ENCODE measurements around the gene ADAMTS15. TPM values are rescaled to one million over a fixed set of nuclear protein-coding genes. Genes with fewer than 3 reads are reported as not detected.

The ADAMTS15 gene
- total and polyA plus RNA-seq, 2 donors (not counting 1 experiment from before 2014, with no cell fraction given) = not detected

DNA sequence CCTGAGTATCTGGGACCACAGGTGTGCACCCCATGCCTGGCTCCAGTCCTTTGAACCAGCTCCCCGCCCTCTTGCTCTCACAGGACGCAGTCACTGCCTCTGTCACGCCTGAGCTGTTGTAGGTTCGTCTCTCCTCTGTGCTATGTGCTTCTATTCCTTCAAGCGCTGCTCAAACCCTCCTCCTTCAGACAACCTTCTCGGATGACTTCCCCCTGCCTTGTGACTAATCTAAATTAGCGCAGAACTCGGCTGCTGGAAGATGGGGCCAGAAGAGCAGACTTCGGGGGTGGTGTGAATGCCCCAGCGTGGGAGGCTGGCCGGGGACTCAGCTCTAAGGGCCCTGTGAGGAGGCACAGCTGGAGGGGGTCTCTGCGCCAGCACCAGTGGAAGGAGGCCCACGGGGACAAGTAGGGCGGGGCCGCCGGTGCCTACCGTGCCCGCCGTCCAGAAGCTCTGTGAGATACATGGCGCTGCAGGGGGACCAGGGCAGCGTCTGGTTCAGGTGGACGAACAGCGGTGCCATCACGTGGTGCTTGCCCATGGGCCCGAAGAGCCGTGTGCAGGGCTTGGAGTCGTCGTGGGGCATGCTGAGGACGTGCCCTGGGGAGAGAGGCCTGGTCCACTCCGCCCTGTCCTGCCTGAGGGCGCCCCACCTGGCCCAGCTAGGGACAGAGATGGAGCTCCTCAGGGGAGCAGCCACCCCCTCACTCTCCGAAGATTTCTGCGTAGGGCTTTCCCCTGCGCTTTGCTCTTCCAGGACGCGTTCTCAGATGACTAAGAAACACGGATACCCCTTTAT lies 32.5 kb upstream of the ADAMTS15 start:
- CTCF ChIA-PET = interaction anchor here (1.0 to 1.4 kb wide), 3 partner anchors 16 to 203 kb away, joined by 3 to 6 read pairs (median 6); no protein-coding TSS in a partner anchor
- H3K27me3 ChIP-seq (replicated peaks in 1 of 4; ENCODE audit: control extremely low read depth in 1 of 4, control insufficient read depth in 3 of 4, insufficient read depth in 4 of 4, low read length in 3 of 4) = peaks cover 0 to 17% (median 0%) of the 10 kb centered on the region in 4 experiments

GRCh38 chr11:130416530-130416882 lies 31.9 kb upstream of the ADAMTS15 start:
- no peak for ATAC-seq (ENCODE audit: low read depth)
- Histone ChIP-seq H2AFZ (ENCODE audit: insufficient read depth, low read depth, low read length, poor library complexity, severe bottlenecking) (no peak overlapping the region), H3K27me3 (replicated peaks in 1 of 4; ENCODE audit: control extremely low read depth in 1 of 4, control insufficient read depth in 3 of 4, insufficient read depth in 4 of 4, low read length in 3 of 4) (peaks cover 0 to 15% (median 0%) of the 10 kb centered on the region in 4 experiments), H3K79me2 (ENCODE audit: control insufficient read depth, insufficient read depth, low read length) (no peaks in the 10 kb centered on the region), H3K9me3 (ENCODE audit: control extremely low read depth in 1 of 3, control insufficient read depth in 2 of 3, insufficient read depth in 1 of 3, low read length in 2 of 3) (peaks cover 0 to 2% (median 0%) of the 10 kb centered on the region in 3 donors), H3K36me3 (replicated peaks in 1 of 2; ENCODE audit: control extremely low read depth in 1 of 2, control insufficient read depth in 1 of 2, extremely low read depth in 1 of 2, insufficient read depth in 2 of 2, low read length in 1 of 2) (no peaks in the 10 kb centered on the region), H3K27ac (ENCODE audit: low read length in 2 of 2) (no peak overlapping the region), H3K4me3 (ENCODE audit: control extremely low read depth in 1 of 5, extremely low read depth in 1 of 5, insufficient read depth in 1 of 5, low read depth in 2 of 5, low read length in 4 of 5) (no peak overlapping the region), H4K20me1 (ENCODE audit: control insufficient read depth, insufficient read depth, low read length, poor library complexity, severe bottlenecking) (no peaks in the 10 kb centered on the region), H3K9ac (ENCODE audit: low read length) (no peak overlapping the region), H3K4me1 (ENCODE audit: control insufficient read depth in 2 of 2, insufficient read depth in 2 of 2, low read length in 2 of 2) (no peaks in the 10 kb centered on the region), H3K4me2 (replicated peaks; ENCODE audit: low read depth, low read length, poor library complexity, severe bottlenecking) (no peak overlapping the region)
- TF ChIP-seq EZH2 (IDR thresholded peaks at IDR 0.05; ENCODE audit: borderline replicate concordance, insufficient read depth, low read depth, low read length, poor library complexity, severe bottlenecking) = no peak
- TF ChIP-seq, protein P1, sequence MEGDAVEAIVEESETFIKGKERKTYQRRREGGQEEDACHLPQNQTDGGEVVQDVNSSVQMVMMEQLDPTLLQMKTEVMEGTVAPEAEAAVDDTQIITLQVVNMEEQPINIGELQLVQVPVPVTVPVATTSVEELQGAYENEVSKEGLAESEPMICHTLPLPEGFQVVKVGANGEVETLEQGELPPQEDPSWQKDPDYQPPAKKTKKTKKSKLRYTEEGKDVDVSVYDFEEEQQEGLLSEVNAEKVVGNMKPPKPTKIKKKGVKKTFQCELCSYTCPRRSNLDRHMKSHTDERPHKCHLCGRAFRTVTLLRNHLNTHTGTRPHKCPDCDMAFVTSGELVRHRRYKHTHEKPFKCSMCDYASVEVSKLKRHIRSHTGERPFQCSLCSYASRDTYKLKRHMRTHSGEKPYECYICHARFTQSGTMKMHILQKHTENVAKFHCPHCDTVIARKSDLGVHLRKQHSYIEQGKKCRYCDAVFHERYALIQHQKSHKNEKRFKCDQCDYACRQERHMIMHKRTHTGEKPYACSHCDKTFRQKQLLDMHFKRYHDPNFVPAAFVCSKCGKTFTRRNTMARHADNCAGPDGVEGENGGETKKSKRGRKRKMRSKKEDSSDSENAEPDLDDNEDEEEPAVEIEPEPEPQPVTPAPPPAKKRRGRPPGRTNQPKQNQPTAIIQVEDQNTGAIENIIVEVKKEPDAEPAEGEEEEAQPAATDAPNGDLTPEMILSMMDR (IDR thresholded peaks at IDR 0.05) = no peak
- Mint-ChIP-seq H3K9me3 (ENCODE audit: insufficient read depth) (no peaks in the 10 kb centered on the region), H3K4me1 (no peaks in the 10 kb centered on the region), H3K27me3 (peaks cover 28% of the 10 kb centered on the region), H3K27ac (no peak overlapping the region), H3K4me3 (no peak overlapping the region)
- POLR2A ChIA-PET = no interaction called here
- CTCF ChIA-PET = interaction anchor here (1.0 to 1.4 kb wide), 3 partner anchors 15 to 204 kb away, joined by 3 to 6 read pairs (median 6); no protein-coding TSS in a partner anchor
- intact Hi-C loops (cut with micrococcal nuclease) = no loop called here
- DNase-seq = no peak
- 85% methylated on average over 11 of the region's 12 CpGs for WGBS (ENCODE audit: insufficient coverage)

More for the DNA sequence above, 32.5 kb upstream of the ADAMTS15 start:
- Histone ChIP-seq H3K4me1 (ENCODE audit: control insufficient read depth in 2 of 2, insufficient read depth in 2 of 2, low read length in 2 of 2) (no peaks in the 10 kb centered on the region), H3K4me2 (replicated peaks; ENCODE audit: low read depth, low read length, poor library complexity, severe bottlenecking) (no peak overlapping the region), H3K79me2 (ENCODE audit: control insufficient read depth, insufficient read depth, low read length) (no peaks in the 10 kb centered on the region), H3K4me3 (ENCODE audit: control extremely low read depth in 1 of 5, extremely low read depth in 1 of 5, insufficient read depth in 1 of 5, low read depth in 2 of 5, low read length in 4 of 5) (no peak overlapping the region), H3K9ac (ENCODE audit: low read length) (no peak overlapping the region), H3K36me3 (replicated peaks in 1 of 2; ENCODE audit: control extremely low read depth in 1 of 2, control insufficient read depth in 1 of 2, extremely low read depth in 1 of 2, insufficient read depth in 2 of 2, low read length in 1 of 2) (no peaks in the 10 kb centered on the region), H2AFZ (ENCODE audit: insufficient read depth, low read depth, low read length, poor library complexity, severe bottlenecking) (no peak overlapping the region), H3K27ac (ENCODE audit: low read length in 2 of 2) (no peak overlapping the region), H4K20me1 (ENCODE audit: control insufficient read depth, insufficient read depth, low read length, poor library complexity, severe bottlenecking) (no peaks in the 10 kb centered on the region), H3K9me3 (ENCODE audit: control extremely low read depth in 1 of 3, control insufficient read depth in 2 of 3, insufficient read depth in 1 of 3, low read length in 2 of 3) (peaks cover 0 to 2% (median 0%) of the 10 kb centered on the region in 3 donors)
- Mint-ChIP-seq H3K27ac (no peak overlapping the region), H3K4me3 (no peak overlapping the region), H3K4me1 (no peaks in the 10 kb centered on the region), H3K9me3 (ENCODE audit: insufficient read depth) (no peaks in the 10 kb centered on the region), H3K27me3 (peaks cover 28% of the 10 kb centered on the region)
- DNase-seq (no peak), ATAC-seq (ENCODE audit: low read depth) (no peak)
- POLR2A ChIA-PET = no interaction called here
- intact Hi-C loops (cut with micrococcal nuclease) = no loop called here
- no peak for TF ChIP-seq EZH2 (IDR thresholded peaks at IDR 0.05; ENCODE audit: borderline replicate concordance, insufficient read depth, low read depth, low read length, poor library complexity, severe bottlenecking)
- TF ChIP-seq, protein P1 (IDR thresholded peaks at IDR 0.05) = no peak
- 87% methylated on average over 37 of the region's 37 CpGs for WGBS (ENCODE audit: insufficient coverage)

Data from B cell (primary cell).